ENCODE data around the gene PTPRCAP.
A peak's percentile ranks its signal among the peaks of the same experiment; 100 is the strongest.
"Not testable (repeated sequence)": the region's sequence is repeated elsewhere in the genome, so short reads cannot be mapped to it uniquely, and the experiment has no call there.

Gene PTPRCAP

DNA sequence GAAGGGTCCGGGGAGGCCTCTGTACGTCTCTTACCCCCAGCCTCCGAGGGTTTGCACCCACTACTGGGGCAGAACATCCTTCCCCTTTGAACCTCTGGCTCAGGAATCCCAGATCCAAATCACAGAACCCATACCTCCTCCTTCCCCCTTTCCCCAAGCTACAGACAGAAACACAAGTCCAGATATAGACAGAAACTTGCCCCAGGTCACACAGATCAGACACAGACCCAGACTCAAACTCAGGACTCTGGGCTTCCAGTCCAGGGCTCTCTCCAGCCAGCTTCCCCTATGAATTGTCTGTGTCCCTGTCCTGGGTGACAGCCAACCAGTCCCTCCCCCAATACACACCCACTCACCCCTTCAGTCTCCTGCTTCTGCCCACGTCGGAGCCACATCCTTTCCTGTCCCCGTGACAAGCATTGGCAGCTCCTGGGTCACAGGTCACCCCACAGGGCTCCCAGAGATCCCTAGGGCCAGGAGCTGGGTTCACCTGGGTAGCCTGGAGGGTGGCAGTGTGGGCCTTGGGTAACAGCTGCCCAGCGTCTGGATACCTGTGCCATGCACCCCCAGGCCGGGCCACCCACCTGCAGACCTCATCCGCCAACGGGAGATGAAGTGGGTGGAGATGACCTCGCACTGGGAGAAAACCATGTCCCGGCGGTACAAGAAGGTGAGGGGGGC is 32.8 kb downstream of the PTPRCAP start:
- peaks cover 29% of the 10 kb centered on the region for H3F3A ChIP-seq (ENCODE audit: low read depth)
- peaks cover 82% of the 10 kb centered on the region for H3K79me2 ChIP-seq (ENCODE audit: insufficient read depth, low read length)
- H3K27me3 ChIP-seq (ENCODE audit: insufficient read depth, low read length, poor library complexity, severe bottlenecking) = no peaks in the 10 kb centered on the region
- peaks cover 21% of the 10 kb centered on the region for H4K20me1 ChIP-seq (ENCODE audit: insufficient read depth, low read length, poor library complexity, severe bottlenecking)
- no peak for TF ChIP-seq EZH2phosphoT487 (IDR thresholded peaks at IDR 0.05; ENCODE audit: borderline replicate concordance)
- TF ChIP-seq, protein P1, sequence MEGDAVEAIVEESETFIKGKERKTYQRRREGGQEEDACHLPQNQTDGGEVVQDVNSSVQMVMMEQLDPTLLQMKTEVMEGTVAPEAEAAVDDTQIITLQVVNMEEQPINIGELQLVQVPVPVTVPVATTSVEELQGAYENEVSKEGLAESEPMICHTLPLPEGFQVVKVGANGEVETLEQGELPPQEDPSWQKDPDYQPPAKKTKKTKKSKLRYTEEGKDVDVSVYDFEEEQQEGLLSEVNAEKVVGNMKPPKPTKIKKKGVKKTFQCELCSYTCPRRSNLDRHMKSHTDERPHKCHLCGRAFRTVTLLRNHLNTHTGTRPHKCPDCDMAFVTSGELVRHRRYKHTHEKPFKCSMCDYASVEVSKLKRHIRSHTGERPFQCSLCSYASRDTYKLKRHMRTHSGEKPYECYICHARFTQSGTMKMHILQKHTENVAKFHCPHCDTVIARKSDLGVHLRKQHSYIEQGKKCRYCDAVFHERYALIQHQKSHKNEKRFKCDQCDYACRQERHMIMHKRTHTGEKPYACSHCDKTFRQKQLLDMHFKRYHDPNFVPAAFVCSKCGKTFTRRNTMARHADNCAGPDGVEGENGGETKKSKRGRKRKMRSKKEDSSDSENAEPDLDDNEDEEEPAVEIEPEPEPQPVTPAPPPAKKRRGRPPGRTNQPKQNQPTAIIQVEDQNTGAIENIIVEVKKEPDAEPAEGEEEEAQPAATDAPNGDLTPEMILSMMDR (conservative IDR thresholded peaks at IDR 0.05; ENCODE audit: low read length) = no peak
- H3K9ac ChIP-seq (ENCODE audit: low read depth, low read length, poor library complexity, severe bottlenecking) = peak overlapping the region; percentile 99
- H3K4me3 ChIP-seq (ENCODE audit: low read length, poor library complexity, severe bottlenecking) = peak overlapping the region; percentile 89
- H3K9me2 ChIP-seq (replicated peaks; ENCODE audit: low read depth, low read length) = no peaks in the 10 kb centered on the region
- no peaks in the 10 kb centered on the region for H3K36me3 ChIP-seq (ENCODE audit: insufficient read depth, low read length)
- H3K9me3 ChIP-seq (ENCODE audit: insufficient read depth, low read depth, low read length) = no peaks in the 10 kb centered on the region
- H2AFZ ChIP-seq (ENCODE audit: low read length) = no peak overlapping the region
- peak overlapping the region; percentile 98 for H3K4me2 ChIP-seq (ENCODE audit: low read depth, low read length, poor library complexity, severe bottlenecking)
- peaks cover 74% of the 10 kb centered on the region for H3K4me1 ChIP-seq (ENCODE audit: insufficient read depth, low read length, poor library complexity, severe bottlenecking)

DNA sequence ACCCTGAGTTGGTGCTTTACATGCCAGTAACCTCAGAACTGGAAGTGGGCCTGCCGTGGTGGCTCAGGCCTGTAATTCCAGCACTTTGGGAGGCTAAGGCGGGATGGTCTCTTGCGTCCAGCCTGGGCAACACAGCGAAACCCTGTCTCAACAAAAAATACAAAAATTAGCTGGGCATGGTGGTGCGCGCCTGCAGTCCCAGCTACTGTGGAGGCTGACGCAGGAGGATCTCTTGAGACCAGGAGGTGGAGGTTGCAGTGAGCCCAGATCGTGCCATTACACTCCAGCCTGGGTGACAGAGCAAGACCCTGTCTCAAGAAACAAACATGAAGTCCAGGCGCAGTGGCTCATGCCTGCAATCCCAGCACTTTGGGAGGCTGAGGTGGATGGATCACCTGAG is 34.4 kb downstream of the PTPRCAP start:
- peaks cover 78% of the 10 kb centered on the region for H3K4me1 ChIP-seq (ENCODE audit: insufficient read depth, low read length, poor library complexity, severe bottlenecking)
- H3K36me3 ChIP-seq (ENCODE audit: insufficient read depth, low read length) = peaks cover 14% of the 10 kb centered on the region; the same call in 1 of the 2 replicates
- H4K20me1 ChIP-seq (ENCODE audit: insufficient read depth, low read length, poor library complexity, severe bottlenecking) = peaks cover 35% of the 10 kb centered on the region
- H2AFZ ChIP-seq (ENCODE audit: low read length); H3K9me3 ChIP-seq (ENCODE audit: insufficient read depth, low read depth, low read length); H3K9me2 ChIP-seq (replicated peaks; ENCODE audit: low read depth, low read length); H3K27me3 ChIP-seq (ENCODE audit: insufficient read depth, low read length, poor library complexity, severe bottlenecking): not testable (repeated sequence)
- peak overlapping the region; percentile 89 for H3K4me3 ChIP-seq (ENCODE audit: low read length, poor library complexity, severe bottlenecking)
- H3K9ac ChIP-seq (ENCODE audit: low read depth, low read length, poor library complexity, severe bottlenecking) = peak overlapping the region; percentile 99
- H3K4me2 ChIP-seq (ENCODE audit: low read depth, low read length, poor library complexity, severe bottlenecking) = peak overlapping the region; percentile 98
- H3K79me2 ChIP-seq (ENCODE audit: insufficient read depth, low read length) = peaks cover 92% of the 10 kb centered on the region
- H3F3A ChIP-seq (ENCODE audit: low read depth) = peaks cover 17% of the 10 kb centered on the region

DNA sequence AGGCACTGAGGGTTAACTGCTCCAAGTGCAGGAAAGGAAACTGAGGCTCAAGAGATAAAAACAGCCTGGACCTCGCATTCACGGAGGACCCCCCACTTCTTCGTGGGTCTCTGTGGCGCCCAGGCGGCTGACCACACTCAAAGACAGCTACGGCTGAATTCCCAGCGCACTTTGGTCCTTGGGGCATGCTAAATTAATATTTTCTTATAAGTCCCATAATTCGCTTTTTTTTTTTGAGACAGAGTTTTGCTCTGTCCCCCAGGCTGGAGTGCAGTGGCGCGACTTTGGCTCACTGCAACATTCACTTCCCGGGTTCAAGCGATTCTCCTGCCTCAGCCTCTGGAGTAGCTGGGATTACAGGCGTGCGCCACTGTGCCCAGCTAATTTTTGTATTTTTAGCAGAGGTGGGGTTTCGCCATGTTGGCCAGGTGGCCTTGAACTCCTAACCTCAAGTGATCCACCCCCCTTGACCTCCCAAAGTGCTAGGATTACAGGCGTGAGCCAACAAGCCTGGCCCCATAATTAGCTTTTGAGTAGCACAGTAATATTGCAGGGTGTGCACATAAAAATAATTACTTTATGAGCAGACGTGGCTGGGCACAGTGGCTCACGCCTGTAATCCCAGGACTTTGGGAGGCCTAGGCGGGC is 35.2 kb downstream of the PTPRCAP start:
- Histone ChIP-seq H3K79me2 (ENCODE audit: insufficient read depth, low read length) (peaks cover 92% of the 10 kb centered on the region), H3K4me1 (ENCODE audit: insufficient read depth, low read length, poor library complexity, severe bottlenecking) (peaks cover 78% of the 10 kb centered on the region), H4K20me1 (ENCODE audit: insufficient read depth, low read length, poor library complexity, severe bottlenecking) (peaks cover 42% of the 10 kb centered on the region), H3K36me3 (ENCODE audit: insufficient read depth, low read length) (peaks cover 21% of the 10 kb centered on the region; the same call in 1 of the 2 replicates), H3K9ac (ENCODE audit: low read depth, low read length, poor library complexity, severe bottlenecking) (peak overlapping the region; percentile 99), H3K4me2 (ENCODE audit: low read depth, low read length, poor library complexity, severe bottlenecking) (peak overlapping the region; percentile 98), H3K4me3 (ENCODE audit: low read length, poor library complexity, severe bottlenecking) (peak overlapping the region; percentile 89)
- not testable (repeated sequence) for H3K9me3 ChIP-seq (ENCODE audit: insufficient read depth, low read depth, low read length); H3F3A ChIP-seq (ENCODE audit: low read depth); H3K9me2 ChIP-seq (replicated peaks; ENCODE audit: low read depth, low read length); H3K27me3 ChIP-seq (ENCODE audit: insufficient read depth, low read length, poor library complexity, severe bottlenecking); H2AFZ ChIP-seq (ENCODE audit: low read length)

DNA sequence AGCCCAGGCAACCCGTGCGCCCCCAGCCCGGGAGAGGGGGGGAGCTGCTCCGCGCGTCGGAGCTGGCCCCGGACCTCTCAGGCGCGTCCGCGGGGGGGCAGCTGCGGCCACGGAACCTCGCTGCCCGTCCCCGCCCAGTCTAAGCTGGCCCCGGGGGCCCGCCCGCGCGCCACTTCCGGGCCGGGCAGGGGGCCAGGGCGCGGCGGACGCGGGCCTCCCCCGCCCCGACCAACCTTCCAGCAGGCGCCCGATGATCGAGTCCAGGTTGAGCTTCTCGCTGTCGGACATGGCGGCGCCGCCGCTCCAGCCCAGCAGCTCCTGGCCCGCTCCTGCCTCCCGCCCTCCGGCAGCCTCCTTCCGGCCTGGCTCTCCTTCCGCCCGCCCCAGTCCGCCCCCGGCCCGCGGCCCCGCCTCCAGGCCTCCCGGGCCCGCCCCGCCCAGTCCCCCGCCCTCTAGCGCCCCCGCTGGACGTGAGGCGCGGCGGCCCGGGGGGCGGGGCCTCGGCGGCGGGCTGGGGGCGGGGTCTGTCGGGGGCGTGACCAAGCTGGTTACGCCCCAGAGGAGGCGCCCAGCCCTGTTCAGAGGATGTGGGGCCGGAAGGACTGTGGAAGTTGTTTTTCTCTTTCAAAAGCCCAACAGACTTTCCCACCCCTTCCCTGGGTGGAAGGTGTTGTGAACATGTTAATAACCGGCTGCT is 35.8 kb downstream of the PTPRCAP start, which contains the start of gene PPP1CA:
Gene PPP1CA (minus strand): TSS at position 364 of the 697 bp plus-strand sequence. CDS start 76 bp downstream, at position 288.
- Histone ChIP-seq H2AFZ (ENCODE audit: low read length) (no peak within 1 kb of the TSS), H3K9me2 (replicated peaks; ENCODE audit: low read depth, low read length) (no peaks in the 10 kb centered on the region), H3K4me2 (ENCODE audit: low read depth, low read length, poor library complexity, severe bottlenecking) (peak within 1 kb of the TSS; percentile 99), H3K9ac (ENCODE audit: low read depth, low read length, poor library complexity, severe bottlenecking) (peak within 1 kb of the TSS; percentile 99), H3K4me1 (ENCODE audit: insufficient read depth, low read length, poor library complexity, severe bottlenecking) (peaks cover 78% of the 10 kb centered on the region), H3F3A (ENCODE audit: low read depth) (peaks cover 6% of the 10 kb centered on the region; the same call in 1 of the 2 replicates), H4K20me1 (ENCODE audit: insufficient read depth, low read length, poor library complexity, severe bottlenecking) (peaks cover 49% of the 10 kb centered on the region), H3K9me3 (ENCODE audit: insufficient read depth, low read depth, low read length) (no peaks in the 10 kb centered on the region), H3K36me3 (ENCODE audit: insufficient read depth, low read length) (peaks cover 22% of the 10 kb centered on the region; the same call in 1 of the 2 replicates), H3K27me3 (ENCODE audit: insufficient read depth, low read length, poor library complexity, severe bottlenecking) (no peaks in the 10 kb centered on the region), H3K79me2 (ENCODE audit: insufficient read depth, low read length) (peaks cover 92% of the 10 kb centered on the region), H3K4me3 (ENCODE audit: low read length, poor library complexity, severe bottlenecking) (peak within 1 kb of the TSS; percentile 89)
- TF ChIP-seq EZH2phosphoT487 (IDR thresholded peaks at IDR 0.05; ENCODE audit: borderline replicate concordance) = no peak
- TF ChIP-seq, protein P1 (conservative IDR thresholded peaks at IDR 0.05; ENCODE audit: low read length) = peak; percentile 19

All from Loucy (cell line).